GM18499 (cell line): Measurements from ENCODE around the gene HMX3.
"Not testable (repeated sequence)": the region's sequence is repeated elsewhere in the genome, so short reads cannot be mapped to it uniquely, and the experiment has no call there.

Source experiments
- ATAC-seq: cut with Tn5 transposase; IDR thresholded peaks from one replicate; pipeline ENCODE4 v1.9.1; 2021; ENCODE audit warnings: moderate number of reproducible peaks; ENCODE audit not compliant: insufficient read depth, unreplicated experiment

Gene HMX3

GRCh38 chr10:123165445-123166072 lies 29.8 kb downstream of the HMX3 start:
- ATAC-seq: no peak

- no peak for ATAC-seq
These were observed 30.8 kb downstream of the HMX3 start for GRCh38 chr10:123166618-123167017.

- no peak for ATAC-seq
These were observed 35.2 kb downstream of the HMX3 start for GRCh38 chr10:123170961-123171360.

GRCh38 chr10:123171616-123172015 lies 35.8 kb downstream of the HMX3 start:
- not testable (repeated sequence) for ATAC-seq

GRCh38 chr10:123175389-123176387 lies 39.9 kb downstream of the HMX3 start:
- ATAC-seq: no peak

- not testable (repeated sequence) for ATAC-seq
These were observed 42.6 kb downstream of the HMX3 start for GRCh38 chr10:123178390-123178789.

GRCh38 chr10:123180101-123181090 lies 44.6 kb downstream of the HMX3 start:
- no peak for ATAC-seq

GRCh38 chr10:123183724-123184123 lies 48.0 kb downstream of the HMX3 start:
- no peak for ATAC-seq

- no peak for ATAC-seq
These were observed 52.0 kb downstream of the HMX3 start for GRCh38 chr10:123187781-123188180.
